Mesenchymal stem cell (in vitro differentiated cells and primary cell): ENCODE data around the gene UAP1L1.
"Not testable (repeated sequence)": the region's sequence is repeated elsewhere in the genome, so short reads cannot be mapped to it uniquely, and the experiment has no call there.

ENCODE experiments used
- DNase-seq: peaks from one replicate; pipeline ENCODE4 v3.0.0-alpha.2; 2013
- H2AFZ ChIP-seq: one replicate; pipeline ENCODE4 v1.6.1; 2013; ENCODE audit warnings: low read depth, mild to moderate bottlenecking, control low read depth, inconsistent platforms, low read length, moderate library complexity
- H2AK5ac ChIP-seq: 2 replicates; pipeline ENCODE4 v1.6.1; 2013; ENCODE audit warnings: low read length, moderate library complexity, mild to moderate bottlenecking, inconsistent platforms; ENCODE audit not compliant: severe bottlenecking
- H2BK120ac ChIP-seq: one replicate; pipeline ENCODE4 v1.6.1; 2013; ENCODE audit warnings: low read depth, mild to moderate bottlenecking, inconsistent platforms, low read length, moderate library complexity
- H2BK12ac ChIP-seq, 2 experiments: one replicate each; pipeline ENCODE4 v1.6.1; 2013; ENCODE audit warnings: inconsistent platforms in 2 of 2, low read length in 2 of 2, mild to moderate bottlenecking in 2 of 2, moderate library complexity in 2 of 2, control low read depth in 1 of 2
- H2BK15ac ChIP-seq: one replicate; pipeline ENCODE4 v1.6.1; 2013; ENCODE audit warnings: mild to moderate bottlenecking, low read depth, inconsistent platforms; ENCODE audit not compliant: poor library complexity, severe bottlenecking
- H2BK5ac ChIP-seq: 2 replicates; pipeline ENCODE4 v1.6.1; 2013; ENCODE audit warnings: low read depth, mild to moderate bottlenecking, low read length, control low read depth, inconsistent platforms; ENCODE audit not compliant: poor library complexity, severe bottlenecking
- H3K14ac ChIP-seq, 2 experiments: one replicate each; pipeline ENCODE4 v1.6.1; 2013; ENCODE audit warnings: inconsistent platforms in 2 of 2, low read length in 2 of 2, control low read depth in 1 of 2, mild to moderate bottlenecking in 1 of 2, moderate library complexity in 1 of 2
- H3K18ac ChIP-seq, 2 experiments: one replicate each; pipeline ENCODE4 v1.6.1; 2013; ENCODE audit warnings: inconsistent platforms in 2 of 2, low read length in 2 of 2, control low read depth in 1 of 2, low read depth in 1 of 2, mild to moderate bottlenecking in 1 of 2
- H3K23ac ChIP-seq, 2 experiments: one replicate each; pipeline ENCODE4 v1.6.1; 2013; ENCODE audit warnings: inconsistent platforms in 2 of 2, low read length in 2 of 2, mild to moderate bottlenecking in 2 of 2, moderate library complexity in 2 of 2, control low read depth in 1 of 2
- H3K27ac ChIP-seq: 2 replicates; pipeline ENCODE4 v1.5.1; 2013; ENCODE audit warnings: mild to moderate bottlenecking, moderate library complexity, low read length, control low read depth, inconsistent platforms; ENCODE audit not compliant: poor library complexity, severe bottlenecking
- H3K27me3 ChIP-seq, 2 experiments: 2 replicates each; pipeline versions ENCODE4 v1.6.1 to v1.7.0; 2013; ENCODE audit warnings: low read length in 2 of 2, mild to moderate bottlenecking in 2 of 2, moderate library complexity in 2 of 2, control low read depth in 1 of 2, inconsistent platforms in 1 of 2; ENCODE audit not compliant: control insufficient read depth in 1 of 2, insufficient read depth in 1 of 2
- H3K36me3 ChIP-seq, 2 experiments: 2 replicates each; pipeline versions ENCODE4 v1.6.1 to v1.7.0; 2013; ENCODE audit warnings: low read length in 2 of 2, control low read depth in 1 of 2, inconsistent platforms in 1 of 2, low read depth in 1 of 2, mild to moderate bottlenecking in 1 of 2; ENCODE audit not compliant: insufficient read depth in 2 of 2, control insufficient read depth in 1 of 2
- H3K4ac ChIP-seq, 2 experiments: one replicate each; pipeline ENCODE4 v1.6.1; 2013; ENCODE audit warnings: inconsistent platforms in 2 of 2, low read length in 2 of 2, mild to moderate bottlenecking in 2 of 2, moderate library complexity in 2 of 2, control low read depth in 1 of 2, low read depth in 1 of 2
- H3K4me1 ChIP-seq: 2 replicates; pipeline ENCODE4 v1.6.1; 2013; ENCODE audit warnings: low read depth, low read length, control low read depth; ENCODE audit not compliant: control insufficient read depth, insufficient read depth
- H3K4me2 ChIP-seq: 2 replicates; pipeline ENCODE4 v1.6.1; 2013; ENCODE audit warnings: low read length, mild to moderate bottlenecking, inconsistent platforms; ENCODE audit not compliant: poor library complexity, severe bottlenecking
- H3K4me3 ChIP-seq, 2 experiments: 2 replicates each; pipeline versions ENCODE4 v1.5.1 to v1.7.0; 2013; ENCODE audit warnings: low read length in 2 of 2, mild to moderate bottlenecking in 2 of 2, control low read depth in 1 of 2, low read depth in 1 of 2; ENCODE audit not compliant: insufficient read depth in 1 of 2
- H3K79me1 ChIP-seq: replicated peaks from 2 replicates; pipeline ENCODE4 v1.6.1; 2013; ENCODE audit warnings: mild to moderate bottlenecking, control low read depth, low read length, inconsistent platforms; ENCODE audit not compliant: poor library complexity, severe bottlenecking
- H3K9ac ChIP-seq: 2 replicates; pipeline ENCODE4 v1.7.0; 2013; ENCODE audit warnings: mild to moderate bottlenecking, low read length, moderate library complexity
- H3K9me3 ChIP-seq: 2 replicates; pipeline ENCODE4 v1.7.0; 2013; ENCODE audit warnings: mild to moderate bottlenecking, low read length; ENCODE audit not compliant: control insufficient read depth
- H4K8ac ChIP-seq: one replicate; pipeline ENCODE4 v1.6.1; 2013; ENCODE audit warnings: inconsistent platforms, mild to moderate bottlenecking, low read length, moderate library complexity
- H4K91ac ChIP-seq: one replicate; pipeline ENCODE4 v1.6.1; 2013; ENCODE audit warnings: mild to moderate bottlenecking, low read length, inconsistent platforms
- WGBS: methylation state at CpG from one replicate; pipeline ENCODE4 v1.1.7; 2013; ENCODE audit warnings: mixed read lengths; 5-methylcytosine and 5-hydroxymethylcytosine counted together

Gene UAP1L1

GRCh38 chr9:137033481-137033880 lies 43.8 kb upstream of the UAP1L1 start:
- H2AFZ ChIP-seq, H3K4me3 ChIP-seq, H2AK5ac ChIP-seq, H2BK5ac ChIP-seq, H4K91ac ChIP-seq, H3K27ac ChIP-seq, H3K9me3 ChIP-seq, H2BK15ac ChIP-seq, H3K23ac ChIP-seq, H3K9ac ChIP-seq, H3K79me1 ChIP-seq, H3K18ac ChIP-seq, H3K14ac ChIP-seq, H4K8ac ChIP-seq, H2BK120ac ChIP-seq, H2BK12ac ChIP-seq, H3K4me2 ChIP-seq, DNase-seq, H3K4ac ChIP-seq: not testable (repeated sequence)
- H3K4me1 ChIP-seq, result peaks cover 11% of the 10 kb centered on the region
- H3K36me3 ChIP-seq, result peaks cover 6 to 12% of the 10 kb centered on the region in 2 experiments
- WGBS, result 91% methylated on average over 5 of the region's 5 CpGs
- peaks cover 4 to 11% of the 10 kb centered on the region in 2 experiments for H3K27me3 ChIP-seq

- no peak overlapping the region for H3K27ac ChIP-seq
- H2BK120ac ChIP-seq, result no peak overlapping the region
- H3K23ac ChIP-seq, result no peak overlapping the region
- no peak for DNase-seq
- H3K4me2 ChIP-seq, result no peak overlapping the region
- H3K4ac ChIP-seq, result no peak overlapping the region
- H2BK15ac ChIP-seq, result no peak overlapping the region
- H3K79me1 ChIP-seq, result no peaks in the 10 kb centered on the region
- H3K4me3 ChIP-seq, result no peak overlapping the region
- peaks cover 12 to 19% of the 10 kb centered on the region in 2 experiments for H3K36me3 ChIP-seq
- H2BK5ac ChIP-seq, result no peak overlapping the region
- H3K9ac ChIP-seq, result no peak overlapping the region
- no peak overlapping the region for H2AK5ac ChIP-seq
- H4K8ac ChIP-seq, result no peak overlapping the region
- H3K27me3 ChIP-seq, result peaks cover 0 to 11% of the 10 kb centered on the region in 2 experiments
- H4K91ac ChIP-seq, result no peak overlapping the region
- no peak overlapping the region for H2AFZ ChIP-seq
- peaks cover 4% of the 10 kb centered on the region for H3K4me1 ChIP-seq
- H2BK12ac ChIP-seq, result no peak overlapping the region
- H3K9me3 ChIP-seq, result no peaks in the 10 kb centered on the region
- WGBS, result 86% methylated on average over 11 of the region's 15 CpGs
- no peak overlapping the region for H3K14ac ChIP-seq
- H3K18ac ChIP-seq, result no peak overlapping the region
Measured at GRCh38 chr9:137034039-137034708, 43.1 kb upstream of the UAP1L1 start.

- Histone ChIP-seq H3K9ac (no peak overlapping the region), H3K27ac (no peak overlapping the region), H3K4me2 (no peak overlapping the region), H3K14ac (no peak overlapping the region), H3K36me3 (peaks cover 19 to 26% of the 10 kb centered on the region in 2 experiments), H4K91ac (no peak overlapping the region), H2BK15ac (peak overlapping the region; percentile 34), H3K9me3 (no peaks in the 10 kb centered on the region), H3K27me3 (peaks cover 0 to 11% of the 10 kb centered on the region in 2 experiments), H3K4me1 (peaks cover 3% of the 10 kb centered on the region), H2AK5ac (no peak overlapping the region), H2BK120ac (no peak overlapping the region), H3K79me1 (no peaks in the 10 kb centered on the region), H4K8ac (no peak overlapping the region), H3K4ac (no peak overlapping the region), H3K18ac (no peak overlapping the region), H2BK5ac (no peak overlapping the region), H3K4me3 (no peak overlapping the region), H3K23ac (no peak overlapping the region), H2BK12ac (no peak overlapping the region), H2AFZ (no peak overlapping the region)
- 35% methylated on average over 18 of the region's 24 CpGs for WGBS
- DNase-seq, result peak; percentile 77
Measured at GRCh38 chr9:137034709-137035506, 42.4 kb upstream of the UAP1L1 start.

GRCh38 chr9:137035507-137035834 lies 41.8 kb upstream of the UAP1L1 start:
- no peak overlapping the region for H3K4me3 ChIP-seq
- no peak overlapping the region for H2BK120ac ChIP-seq
- H3K79me1 ChIP-seq, result no peaks in the 10 kb centered on the region
- no peak overlapping the region for H4K8ac ChIP-seq
- no peak overlapping the region for H3K23ac ChIP-seq
- H3K4me2 ChIP-seq, result no peak overlapping the region
- no peak overlapping the region for H3K27ac ChIP-seq
- H2AK5ac ChIP-seq, result no peak overlapping the region
- no peaks in the 10 kb centered on the region for H3K9me3 ChIP-seq
- H2AFZ ChIP-seq, result no peak overlapping the region
- H3K9ac ChIP-seq, result no peak overlapping the region
- no peak overlapping the region for H2BK5ac ChIP-seq
- 38% methylated on average over 8 of the region's 9 CpGs for WGBS
- H3K18ac ChIP-seq, result no peak overlapping the region
- no peak for DNase-seq
- no peak overlapping the region for H2BK12ac ChIP-seq
- H4K91ac ChIP-seq, result no peak overlapping the region
- no peak overlapping the region for H3K14ac ChIP-seq
- peaks cover 3% of the 10 kb centered on the region for H3K4me1 ChIP-seq
- no peak overlapping the region for H2BK15ac ChIP-seq
- H3K4ac ChIP-seq, result no peak overlapping the region
- H3K27me3 ChIP-seq, result peaks cover 0 to 11% of the 10 kb centered on the region in 2 experiments
- peaks cover 20 to 32% of the 10 kb centered on the region in 2 experiments for H3K36me3 ChIP-seq
